IPS DF 6.9 (cell line): ENCODE measurements around the gene MMEL1.

ENCODE experiments used
- DNase-seq: peaks from one replicate; pipeline ENCODE4 v3.0.0-alpha.2; 2013; ENCODE audit warnings: low read depth, low spot score
- H3K27ac ChIP-seq: one replicate; pipeline ENCODE4 v1.5.1; 2013; ENCODE audit warnings: low read length, control low read depth
- H3K27me3 ChIP-seq: 2 replicates; pipeline ENCODE4 v1.6.1; 2013; ENCODE audit warnings: mild to moderate bottlenecking, low read length; ENCODE audit not compliant: control insufficient read depth, insufficient read depth
- H3K36me3 ChIP-seq: 2 replicates; pipeline ENCODE4 v1.6.1; 2013; ENCODE audit warnings: low read length; ENCODE audit not compliant: control insufficient read depth, insufficient read depth
- H3K4me1 ChIP-seq: 2 replicates; pipeline ENCODE4 v1.6.1; 2013; ENCODE audit warnings: low read length; ENCODE audit not compliant: control insufficient read depth, insufficient read depth
- H3K4me3 ChIP-seq: 2 replicates; pipeline ENCODE4 v1.5.1; 2013; ENCODE audit warnings: mild to moderate bottlenecking, low read length
- H3K9me3 ChIP-seq: 2 replicates; pipeline ENCODE4 v1.6.1; 2013; ENCODE audit warnings: low read length, inconsistent platforms; ENCODE audit not compliant: control insufficient read depth, insufficient read depth
- WGBS: extraction: QIAGEN DNeasy Blood & Tissue Kit; methylation state at CpG from one replicate; pipeline ENCODE4 v1.1.7; 2013; ENCODE audit warnings: mixed read lengths, missing lambda C conversion rate; ENCODE audit not compliant: insufficient read length, insufficient coverage; 5-methylcytosine and 5-hydroxymethylcytosine counted together

MMEL1 gene

DNA sequence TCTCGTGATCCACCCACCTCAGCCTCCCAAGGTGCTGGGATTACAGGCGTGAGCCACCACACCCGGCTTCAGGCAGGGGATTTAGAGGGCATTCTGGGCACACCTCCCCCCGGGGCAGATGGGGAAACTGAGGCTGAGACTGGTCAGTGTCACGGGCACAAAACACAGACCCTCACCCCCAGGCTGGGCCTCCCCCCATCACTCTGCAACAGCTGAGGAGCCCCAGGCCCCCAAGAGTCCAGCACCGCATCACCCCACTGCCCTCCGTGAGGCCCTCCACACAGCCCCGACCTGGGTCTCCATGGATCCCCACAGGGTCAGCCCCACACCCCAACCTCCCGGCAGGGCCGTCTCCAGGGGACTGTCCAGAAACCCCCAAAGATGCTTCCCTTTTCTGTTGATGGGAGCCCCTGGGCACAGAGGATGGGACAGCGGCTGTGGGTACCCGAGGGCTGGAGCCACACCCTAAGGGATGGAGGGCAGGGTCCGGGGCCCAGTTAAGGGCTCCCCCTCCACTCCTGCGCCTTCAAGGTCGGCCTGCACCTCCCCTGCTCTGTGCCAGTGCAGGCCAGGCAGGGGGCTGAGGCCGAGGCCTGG is 65.6 kb downstream of the MMEL1 start:
- WGBS, result no CpG with 5 or more reads among the region's 16 CpGs
- no peak for DNase-seq
- H3K27me3 ChIP-seq, result no peaks in the 10 kb centered on the region
- no peaks in the 10 kb centered on the region for H3K36me3 ChIP-seq
- H3K4me3 ChIP-seq, result no peak overlapping the region
- H3K4me1 ChIP-seq, result no peaks in the 10 kb centered on the region
- H3K27ac ChIP-seq, result no peak overlapping the region
- no peaks in the 10 kb centered on the region for H3K9me3 ChIP-seq

DNA sequence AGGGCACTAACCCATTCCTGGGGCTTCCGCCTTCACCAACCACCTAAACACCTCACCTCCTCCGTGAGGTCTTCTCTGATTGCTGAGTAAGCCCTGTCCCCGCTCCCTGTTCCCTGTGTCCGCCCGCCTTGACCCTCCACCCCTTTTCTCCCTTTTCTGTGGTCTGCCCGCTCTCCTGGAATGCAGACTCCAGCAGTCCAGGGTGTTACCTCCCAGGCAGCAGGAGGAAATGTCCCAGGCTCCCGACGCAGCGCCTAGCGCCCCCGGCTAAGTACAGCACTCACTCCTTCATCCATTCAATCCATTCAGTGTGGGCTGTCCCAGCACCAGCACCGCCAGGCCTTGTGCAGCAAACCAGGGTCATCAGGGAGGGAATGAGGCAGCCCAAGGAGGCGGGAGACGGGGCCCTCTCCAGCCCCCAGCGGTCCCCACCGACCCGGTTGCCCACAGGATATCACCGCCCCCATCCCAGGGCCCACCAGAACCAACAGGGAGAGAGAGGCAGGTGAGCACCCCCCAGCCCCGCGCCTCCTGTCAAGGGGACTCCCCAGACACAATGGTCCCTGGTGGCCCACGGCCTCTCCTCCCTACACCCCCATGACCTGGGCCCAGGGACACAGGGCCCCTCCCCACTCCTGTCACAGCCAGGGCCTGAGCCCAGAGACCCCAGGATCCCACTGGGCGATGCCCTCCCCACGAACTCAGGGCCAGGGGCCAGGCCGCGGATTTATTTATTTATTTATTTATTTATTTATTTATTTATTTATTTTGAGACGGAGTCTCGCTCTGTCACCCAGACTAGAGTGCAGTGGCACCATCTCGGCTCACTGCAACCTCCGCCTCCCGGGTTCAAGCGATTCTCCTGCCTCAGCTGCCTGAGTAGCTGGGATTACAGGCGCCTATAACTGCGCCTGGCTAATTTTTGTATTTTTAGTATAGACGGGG is 66.4 kb downstream of the MMEL1 start:
- DNase-seq, result no peak
- no CpG with 5 or more reads among the region's 34 CpGs for WGBS
- no peaks in the 10 kb centered on the region for H3K36me3 ChIP-seq
- H3K9me3 ChIP-seq, result no peaks in the 10 kb centered on the region
- H3K27ac ChIP-seq, result no peak overlapping the region
- H3K27me3 ChIP-seq, result no peaks in the 10 kb centered on the region
- no peaks in the 10 kb centered on the region for H3K4me1 ChIP-seq
- no peak overlapping the region for H3K4me3 ChIP-seq

DNA sequence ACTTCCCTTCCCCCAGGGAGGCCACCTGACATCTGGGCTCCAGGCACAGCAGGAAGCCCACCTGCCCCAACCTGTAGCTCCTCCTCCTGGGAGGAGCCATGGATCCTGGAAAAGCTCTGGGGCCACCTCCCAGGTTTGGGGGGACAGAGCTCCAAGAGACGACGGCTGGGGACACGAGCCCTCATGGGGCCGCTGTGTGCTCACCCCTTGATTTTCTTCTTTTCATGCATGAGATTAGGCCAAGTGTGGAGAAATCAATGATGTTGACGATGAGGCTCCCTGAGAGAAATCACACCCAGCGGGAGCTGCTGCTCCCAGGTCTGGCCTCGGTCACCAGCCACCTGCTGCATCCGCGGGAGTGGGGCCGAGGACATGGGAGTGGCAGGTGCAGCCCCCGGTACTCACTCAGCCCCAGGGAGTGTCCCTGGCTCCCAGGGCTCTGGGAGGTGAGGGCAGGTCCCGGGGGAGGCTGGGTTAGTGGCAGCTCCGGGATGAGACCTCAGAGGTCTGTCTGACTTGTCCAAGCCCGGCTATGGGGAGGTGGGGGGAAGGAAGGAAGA is 67.9 kb downstream of the MMEL1 start:
- DNase-seq, result no peak
- no peaks in the 10 kb centered on the region for H3K9me3 ChIP-seq
- no CpG with 5 or more reads among the region's 14 CpGs for WGBS
- no peaks in the 10 kb centered on the region for H3K27me3 ChIP-seq
- H3K4me3 ChIP-seq, result no peak overlapping the region
- H3K27ac ChIP-seq, result no peak overlapping the region
- H3K4me1 ChIP-seq, result no peaks in the 10 kb centered on the region
- H3K36me3 ChIP-seq, result no peaks in the 10 kb centered on the region; the same call in 1 of the 2 replicates

DNA sequence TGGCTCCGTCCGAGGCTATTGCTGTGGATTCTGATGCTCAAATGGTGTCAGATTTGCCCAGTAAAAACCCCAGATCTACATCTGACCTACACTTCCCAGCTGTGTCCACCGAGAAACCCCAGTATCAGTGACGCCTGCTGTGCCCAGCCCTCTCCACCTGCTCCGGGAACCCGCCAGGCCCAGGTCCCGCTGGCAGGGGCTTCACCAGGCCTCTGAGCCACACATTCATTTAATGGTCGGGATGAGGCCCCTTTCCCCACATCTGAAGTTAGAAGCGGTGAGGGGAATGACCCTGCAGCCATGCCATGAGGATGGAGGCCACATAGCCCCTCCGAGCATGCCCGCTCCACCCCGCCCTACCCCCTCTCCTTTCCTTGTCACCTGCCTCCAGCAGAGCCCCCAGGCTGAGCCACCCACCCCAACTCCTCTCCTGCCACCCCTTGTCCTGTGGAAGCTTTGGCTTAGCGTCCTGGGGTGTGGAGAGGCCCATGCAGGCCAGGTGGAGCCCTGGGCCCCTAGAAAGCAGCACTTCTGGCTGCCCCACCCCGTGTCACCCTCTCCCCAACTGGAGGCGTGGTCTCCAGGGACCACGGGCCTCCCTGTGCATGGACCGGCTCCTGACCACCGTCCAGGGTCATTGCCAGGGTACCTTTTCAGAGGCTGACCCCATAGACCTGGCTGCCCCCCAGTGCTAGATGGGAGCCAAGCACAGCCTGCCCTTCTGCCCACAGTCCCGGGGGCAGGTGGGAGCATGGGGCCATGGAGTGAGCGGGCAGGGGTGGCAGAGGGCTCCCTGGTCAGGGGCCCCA is 68.6 kb downstream of the MMEL1 start:
- H3K27me3 ChIP-seq, result no peaks in the 10 kb centered on the region
- no peaks in the 10 kb centered on the region for H3K4me1 ChIP-seq
- H3K9me3 ChIP-seq, result no peaks in the 10 kb centered on the region
- WGBS, result no CpG with 5 or more reads among the region's 20 CpGs
- no peaks in the 10 kb centered on the region; the same call in 1 of the 2 replicates for H3K36me3 ChIP-seq
- H3K4me3 ChIP-seq, result no peak overlapping the region
- no peak for DNase-seq
- no peak overlapping the region for H3K27ac ChIP-seq

DNA sequence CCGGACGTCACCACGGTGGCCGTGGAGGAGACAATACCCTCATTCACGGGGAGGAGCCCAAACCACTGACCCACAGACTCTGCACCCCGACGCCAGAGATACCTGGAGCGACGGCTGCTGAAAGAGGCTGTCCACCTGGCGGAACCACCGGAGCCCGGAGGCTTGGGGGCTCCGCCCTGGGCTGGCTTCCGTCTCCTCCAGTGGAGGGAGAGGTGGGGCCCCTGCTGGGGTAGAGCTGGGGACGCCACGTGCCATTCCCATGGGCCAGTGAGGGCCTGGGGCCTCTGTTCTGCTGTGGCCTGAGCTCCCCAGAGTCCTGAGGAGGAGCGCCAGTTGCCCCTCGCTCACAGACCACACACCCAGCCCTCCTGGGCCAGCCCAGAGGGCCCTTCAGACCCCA is 69.6 kb downstream of the MMEL1 start:
- no CpG with 5 or more reads among the region's 18 CpGs for WGBS
- H3K4me1 ChIP-seq, result no peaks in the 10 kb centered on the region; the same call in 1 of the 2 replicates
- H3K4me3 ChIP-seq, result no peak overlapping the region
- H3K27ac ChIP-seq, result no peak overlapping the region
- DNase-seq, result no peak
- H3K27me3 ChIP-seq, result no peaks in the 10 kb centered on the region
- H3K9me3 ChIP-seq, result no peaks in the 10 kb centered on the region
- no peaks in the 10 kb centered on the region; the same call in 1 of the 2 replicates for H3K36me3 ChIP-seq

DNA sequence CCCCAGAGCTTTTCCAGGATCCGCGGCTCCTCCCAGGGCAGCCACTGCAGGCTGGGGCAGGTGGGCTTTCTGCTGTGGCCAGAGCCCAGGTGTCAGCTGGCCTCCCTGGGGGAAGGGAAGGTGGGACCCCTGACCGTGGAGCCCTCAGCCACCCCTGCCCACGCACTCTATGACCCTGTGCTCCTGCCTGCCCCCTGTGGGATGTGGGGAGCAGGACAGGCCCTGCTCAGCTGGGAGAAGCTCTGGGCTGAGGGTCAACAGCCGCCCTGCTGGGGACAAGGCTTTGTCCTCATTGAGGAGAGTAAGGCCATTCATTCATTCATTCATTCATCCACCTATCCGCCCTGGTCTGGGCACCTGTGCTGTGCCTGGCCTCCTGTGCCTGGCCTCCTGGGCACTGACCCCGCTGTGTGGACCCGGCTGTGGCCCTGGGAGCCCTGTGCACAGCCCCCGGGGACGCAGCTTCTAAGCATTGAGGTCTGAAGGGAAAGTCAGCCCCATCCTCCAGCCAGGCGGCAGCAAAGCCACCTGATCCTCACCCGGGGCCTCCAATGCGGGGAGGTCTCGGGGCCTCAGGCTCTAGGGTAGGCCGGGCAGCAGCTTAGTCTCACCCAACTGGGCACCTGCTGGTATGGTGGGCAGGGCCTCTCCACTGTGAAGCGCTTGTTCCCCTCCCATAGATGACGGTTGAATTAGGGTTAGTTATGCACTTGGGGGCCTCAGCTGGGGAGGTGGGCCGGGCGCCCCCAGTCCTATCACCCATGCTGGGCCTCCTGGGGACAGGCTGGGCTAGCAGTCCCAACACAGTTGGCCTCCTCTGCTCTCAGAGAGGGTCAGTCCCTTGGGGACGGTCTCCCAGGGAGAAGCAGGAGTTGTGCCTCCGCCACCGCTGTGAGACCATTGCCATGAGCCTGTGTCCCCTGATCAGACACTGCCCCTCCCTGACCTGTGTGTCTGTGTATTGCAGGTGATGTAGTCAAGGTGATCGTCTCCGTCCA is 70.6 kb downstream of the MMEL1 start:
- Histone ChIP-seq H3K4me1 (no peaks in the 10 kb centered on the region; the same call in 1 of the 2 replicates), H3K4me3 (no peak overlapping the region), H3K36me3 (no peaks in the 10 kb centered on the region; the same call in 1 of the 2 replicates), H3K27ac (no peak overlapping the region), H3K9me3 (no peaks in the 10 kb centered on the region), H3K27me3 (no peaks in the 10 kb centered on the region)
- DNase-seq, result no peak
- no CpG with 5 or more reads among the region's 24 CpGs for WGBS

DNA sequence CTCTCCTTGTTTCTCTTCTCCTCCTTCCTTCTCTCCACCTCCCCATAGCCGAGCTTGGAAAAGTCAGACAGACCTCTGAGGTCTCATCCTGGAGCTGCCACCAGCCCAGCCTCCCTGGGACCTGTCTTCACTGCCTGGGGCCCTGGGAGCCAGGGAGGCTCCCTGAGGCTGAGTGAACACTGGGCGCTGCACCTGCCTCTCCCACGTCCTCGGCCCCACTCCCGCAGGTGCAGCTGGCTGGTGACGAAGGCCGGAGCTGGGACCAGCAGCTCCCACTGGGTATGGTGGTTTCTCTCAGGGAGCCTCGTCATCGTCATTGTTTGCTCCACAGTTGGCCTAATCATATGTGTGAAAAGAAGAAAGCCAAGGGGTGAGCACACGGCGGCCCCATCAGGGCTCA is 71.4 kb downstream of the MMEL1 start:
- no peaks in the 10 kb centered on the region for H3K9me3 ChIP-seq
- no peak overlapping the region for H3K27ac ChIP-seq
- H3K36me3 ChIP-seq, result no peaks in the 10 kb centered on the region; the same call in 1 of the 2 replicates
- no CpG with 5 or more reads among the region's 11 CpGs for WGBS
- H3K4me3 ChIP-seq, result no peak overlapping the region
- H3K27me3 ChIP-seq, result no peaks in the 10 kb centered on the region
- H3K4me1 ChIP-seq, result no peaks in the 10 kb centered on the region; the same call in 1 of the 2 replicates
- no peak for DNase-seq

DNA sequence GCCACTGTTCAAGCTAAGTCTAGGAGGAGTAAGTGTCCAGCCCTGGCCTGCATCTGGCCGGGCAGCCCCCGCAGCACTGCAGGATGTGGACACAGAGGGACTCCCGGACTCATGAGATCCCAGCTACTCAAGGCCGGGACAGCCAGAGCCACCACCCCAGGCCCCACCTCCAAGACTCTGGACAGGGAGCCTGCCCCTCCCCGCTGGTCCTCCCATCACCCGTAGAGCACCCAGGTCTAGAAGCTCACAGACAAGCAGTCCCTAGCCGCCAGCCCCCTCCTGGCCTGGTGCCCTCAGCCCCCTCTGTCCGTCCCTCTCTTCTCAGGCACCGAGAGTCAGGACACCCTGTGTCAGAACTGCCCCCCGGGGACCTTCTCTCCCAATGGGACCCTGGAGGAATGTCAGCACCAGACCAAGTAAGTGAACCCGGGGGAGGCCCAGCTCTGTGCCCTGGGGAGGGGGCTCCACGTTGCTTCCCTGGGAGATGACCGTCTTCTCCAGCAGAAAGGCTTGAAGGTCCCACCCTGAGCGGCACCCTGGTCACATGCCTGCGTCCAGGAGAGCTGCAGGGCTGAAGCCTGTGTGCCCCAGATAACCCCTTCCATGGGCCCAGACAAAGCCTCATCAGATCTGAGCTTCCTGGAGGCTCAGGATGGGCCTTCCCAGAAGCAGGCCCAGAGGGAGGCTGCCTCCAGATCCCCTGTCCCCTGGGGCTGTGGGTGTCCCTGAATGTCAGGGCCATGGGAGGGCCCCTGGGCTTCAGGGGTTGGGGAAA is 72.3 kb downstream of the MMEL1 start:
- Histone ChIP-seq H3K27me3 (no peaks in the 10 kb centered on the region), H3K4me3 (no peak overlapping the region), H3K9me3 (no peaks in the 10 kb centered on the region), H3K36me3 (no peaks in the 10 kb centered on the region; the same call in 1 of the 2 replicates), H3K4me1 (peaks cover 1% of the 10 kb centered on the region; the same call in 1 of the 2 replicates), H3K27ac (no peak overlapping the region)
- no peak for DNase-seq
- no CpG with 5 or more reads among the region's 15 CpGs for WGBS
